Endothelial cell of umbilical vein (primary cell): ENCODE results near the gene CCT5.
A peak's percentile ranks its signal among the peaks of the same experiment; 100 is the strongest.

ENCODE experiments used
- CTCF ChIP-seq, 2 donors: IDR thresholded peaks; 1 replicate in 1 of 2; 2 replicates in 1 of 2; pipeline ENCODE4 v1.5.1; 2011; ENCODE audit warnings: low read length in 2 of 2, mild to moderate bottlenecking in 2 of 2, moderate library complexity in 2 of 2, control low read depth in 1 of 2, inconsistent platforms in 1 of 2, low read depth in 1 of 2; ENCODE audit not compliant: insufficient read depth in 1 of 2; ENCODE audit errors: extremely low read depth in 1 of 2
- EZH2 ChIP-seq: IDR thresholded peaks from 2 replicates; pipeline ENCODE4 v1.6.1; 2012; ENCODE audit warnings: borderline replicate concordance, low read depth, mild to moderate bottlenecking, moderate library complexity, low read length, inconsistent platforms; ENCODE audit not compliant: severe bottlenecking
- FOS ChIP-seq: IDR thresholded peaks from 2 replicates; pipeline ENCODE4 v1.6.1; 2011; ENCODE audit warnings: mild to moderate bottlenecking, low read length, moderate library complexity, borderline replicate concordance; ENCODE audit not compliant: insufficient read depth
- GATA2 ChIP-seq: IDR thresholded peaks from 2 replicates; pipeline ENCODE4 v1.7.0; 2011; ENCODE audit warnings: low read depth, mild to moderate bottlenecking, moderate library complexity, mixed read lengths, low read length; ENCODE audit not compliant: insufficient read length, insufficient read depth
- JUN ChIP-seq: IDR thresholded peaks from 2 replicates; pipeline ENCODE4 v1.6.1; 2011; ENCODE audit warnings: borderline replicate concordance, low read depth; ENCODE audit not compliant: insufficient read length, insufficient read depth
- MYC ChIP-seq: IDR thresholded peaks from one replicate; pipeline ENCODE4 v1.6.1; 2011; ENCODE audit warnings: mild to moderate bottlenecking, low read depth, low read length
- POLR2A ChIP-seq: IDR thresholded peaks from 2 replicates; pipeline ENCODE4 v1.6.1; 2012; ENCODE audit warnings: low read depth, mild to moderate bottlenecking, control low read depth, low read length
- POLR2AphosphoS5 ChIP-seq: IDR thresholded peaks from 2 replicates; pipeline ENCODE4 v1.6.1; 2012; ENCODE audit warnings: low read depth, mild to moderate bottlenecking, control low read depth, low read length, moderate library complexity; ENCODE audit not compliant: insufficient read depth

- TF ChIP-seq POLR2A = no peak
- TF ChIP-seq CTCF (IDR thresholded peaks at IDR 0.05; ENCODE audit: extremely low read depth in 1 of 2, insufficient read depth in 1 of 2, low read depth in 1 of 2, low read length in 2 of 2) = peak; percentile 19 to 24
- TF ChIP-seq POLR2AphosphoS5 = no peak
- TF ChIP-seq EZH2 = no peak
- TF ChIP-seq GATA2 = no peak
- TF ChIP-seq MYC = no peak
- no peak for TF ChIP-seq JUN
- TF ChIP-seq FOS = no peak
Measured at GRCh38 chr5:10233505-10233904, 16.6 kb upstream of the CCT5 start.
